Measurements from ENCODE around the gene CEP131. TPM values are rescaled to one million over a fixed set of nuclear protein-coding genes. Genes with fewer than 3 reads are reported as not detected.
A peak's percentile ranks its signal among the peaks of the same experiment; 100 is the strongest.

CEP131 gene
- total RNA-seq, 1 donor from 2014 or later, result 13.0 TPM

DNA sequence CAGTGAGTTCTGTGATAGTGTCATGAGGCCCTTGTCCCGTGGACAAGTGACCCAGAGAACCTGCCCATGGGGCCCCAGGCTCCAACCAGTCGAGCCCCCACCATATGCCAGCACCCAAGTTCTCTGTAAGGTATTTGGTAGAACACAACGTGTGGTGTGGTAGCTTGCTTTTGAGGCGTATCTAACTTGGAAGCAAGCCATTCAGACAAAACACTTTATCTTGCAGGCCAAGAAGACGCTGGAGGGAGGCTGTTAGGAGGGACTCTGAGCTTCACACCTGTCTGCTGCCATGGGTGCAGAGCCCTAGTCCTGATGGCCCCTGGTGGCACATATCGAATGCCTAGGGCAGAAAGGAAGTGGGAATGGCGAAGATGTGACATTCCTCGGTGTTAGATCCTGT, 18.0 kb upstream of the CEP131 start:
- FAIRE-seq (no peak), DNase-seq (ENCODE audit: low spot score in 2 of 2) (no peak)

DNA sequence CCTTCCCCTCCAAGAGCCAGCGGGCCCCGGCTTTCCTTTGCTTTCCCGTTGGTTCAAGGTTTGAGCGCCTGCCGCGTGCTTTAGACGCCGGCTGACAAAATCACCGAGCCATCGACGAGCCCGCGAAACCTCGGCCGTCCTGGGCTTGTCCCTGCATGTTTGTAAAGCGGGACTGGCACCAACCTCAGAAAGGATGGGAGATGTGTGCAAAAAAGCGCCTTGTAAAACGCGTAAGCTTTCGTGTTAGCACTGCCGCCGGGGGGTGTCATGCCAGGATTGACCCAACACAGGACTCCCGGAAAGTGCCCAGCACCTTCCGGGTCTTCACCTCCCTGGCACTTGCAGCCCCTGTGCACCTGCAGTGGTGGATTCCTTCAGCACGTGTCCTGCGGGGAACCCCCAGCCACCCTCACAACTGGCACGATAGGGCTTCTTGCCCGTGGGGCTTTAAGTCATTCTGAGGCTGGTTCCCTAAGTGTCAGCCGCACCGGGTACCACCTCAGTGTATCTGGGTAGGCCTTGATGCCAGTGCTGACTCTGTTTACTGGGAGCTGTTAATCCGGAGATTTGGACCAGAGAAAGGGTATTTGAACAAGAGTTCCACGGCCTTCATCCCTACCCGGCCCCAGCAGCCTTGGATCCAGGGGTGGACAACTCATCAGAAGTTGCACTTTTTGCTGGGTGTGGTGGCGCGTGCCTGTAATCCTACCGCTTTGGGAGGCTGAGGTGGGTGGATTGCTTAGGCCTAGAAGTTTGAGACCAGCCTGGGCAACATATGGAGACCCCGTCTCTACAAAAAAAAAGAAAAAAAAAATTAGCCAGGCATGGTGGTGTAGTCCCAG, 17.2 kb upstream of the CEP131 start:
- no peak for FAIRE-seq
- DNase-seq (ENCODE audit: low spot score in 2 of 2), result no peak

DNA sequence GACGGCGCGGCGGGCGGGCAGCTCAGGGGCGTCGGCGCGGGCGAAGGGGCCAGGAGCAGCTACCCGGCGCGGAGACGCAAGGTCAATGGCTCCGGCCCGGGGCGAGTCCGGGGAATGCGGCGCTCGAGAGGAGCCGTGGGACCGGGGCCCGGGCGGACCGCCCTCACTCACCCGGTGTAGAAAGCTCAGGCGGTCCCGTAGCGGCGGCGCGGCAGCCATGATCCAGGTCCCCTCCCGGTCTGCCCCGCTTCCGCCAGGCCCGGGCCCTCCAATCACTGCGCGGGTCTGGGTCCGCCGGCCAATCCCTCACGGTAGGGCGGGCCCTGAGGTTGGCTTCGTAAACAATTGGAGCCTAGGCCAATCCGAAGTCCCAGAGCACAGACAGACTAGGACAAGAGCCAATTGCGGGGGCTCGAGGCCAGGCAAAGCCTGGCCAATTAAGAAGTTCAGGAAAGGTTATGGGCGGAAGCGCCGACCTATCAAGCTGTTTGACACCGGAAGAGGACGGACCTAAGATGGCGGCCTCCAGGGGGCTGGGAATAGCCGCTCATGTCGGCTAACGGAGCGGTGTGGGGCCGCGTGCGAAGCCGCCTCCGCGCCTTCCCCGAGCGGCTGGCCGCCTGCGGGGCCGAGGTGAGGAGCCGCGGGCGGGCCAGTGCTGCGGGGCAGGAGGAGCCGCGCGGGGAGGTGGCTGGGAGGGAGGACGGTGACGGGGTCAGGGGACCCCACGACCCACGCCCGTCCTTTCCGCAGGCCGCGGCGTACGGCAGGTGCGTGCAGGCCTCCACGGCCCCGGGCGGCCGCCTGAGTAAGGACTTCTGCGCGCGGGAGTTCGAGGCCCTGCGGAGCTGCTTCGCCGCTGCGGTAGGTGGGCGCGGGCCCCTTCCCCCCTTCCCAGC, 16.3 kb upstream of the CEP131 start, which contains the start of the genes NDUFAF8 and TEPSIN:
Gene NDUFAF8, plus strand, starts transcription at position 504 of the 899 bp plus-strand sequence. Its CDS starts 46 bp downstream, at position 550.
Gene TEPSIN, minus strand, starts transcription at position 241 of the 899 bp plus-strand sequence. Its CDS starts 22 bp downstream, at position 219.
- FAIRE-seq (peak; percentile 99), DNase-seq (ENCODE audit: low spot score in 2 of 2) (peak; percentile 100)

DNA sequence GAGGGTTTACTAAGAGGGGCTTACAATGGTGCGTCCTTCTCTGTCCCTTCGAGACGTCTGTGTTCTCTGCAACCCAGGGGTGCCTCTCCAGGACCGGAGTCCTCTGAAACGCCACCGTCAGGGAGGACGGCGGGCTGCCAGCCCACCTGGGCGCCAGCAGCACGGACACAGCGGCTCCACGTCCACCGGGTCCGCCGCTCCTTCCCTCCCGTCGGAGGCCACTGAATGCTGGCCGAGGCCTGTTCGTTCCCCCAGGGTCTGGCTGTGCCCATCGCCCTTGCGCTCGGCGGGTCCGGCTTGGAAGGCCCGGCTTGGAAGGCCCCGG, 15.7 kb upstream of the CEP131 start:
- DNase-seq (ENCODE audit: low spot score in 2 of 2), result no peak
- FAIRE-seq, result no peak

DNA sequence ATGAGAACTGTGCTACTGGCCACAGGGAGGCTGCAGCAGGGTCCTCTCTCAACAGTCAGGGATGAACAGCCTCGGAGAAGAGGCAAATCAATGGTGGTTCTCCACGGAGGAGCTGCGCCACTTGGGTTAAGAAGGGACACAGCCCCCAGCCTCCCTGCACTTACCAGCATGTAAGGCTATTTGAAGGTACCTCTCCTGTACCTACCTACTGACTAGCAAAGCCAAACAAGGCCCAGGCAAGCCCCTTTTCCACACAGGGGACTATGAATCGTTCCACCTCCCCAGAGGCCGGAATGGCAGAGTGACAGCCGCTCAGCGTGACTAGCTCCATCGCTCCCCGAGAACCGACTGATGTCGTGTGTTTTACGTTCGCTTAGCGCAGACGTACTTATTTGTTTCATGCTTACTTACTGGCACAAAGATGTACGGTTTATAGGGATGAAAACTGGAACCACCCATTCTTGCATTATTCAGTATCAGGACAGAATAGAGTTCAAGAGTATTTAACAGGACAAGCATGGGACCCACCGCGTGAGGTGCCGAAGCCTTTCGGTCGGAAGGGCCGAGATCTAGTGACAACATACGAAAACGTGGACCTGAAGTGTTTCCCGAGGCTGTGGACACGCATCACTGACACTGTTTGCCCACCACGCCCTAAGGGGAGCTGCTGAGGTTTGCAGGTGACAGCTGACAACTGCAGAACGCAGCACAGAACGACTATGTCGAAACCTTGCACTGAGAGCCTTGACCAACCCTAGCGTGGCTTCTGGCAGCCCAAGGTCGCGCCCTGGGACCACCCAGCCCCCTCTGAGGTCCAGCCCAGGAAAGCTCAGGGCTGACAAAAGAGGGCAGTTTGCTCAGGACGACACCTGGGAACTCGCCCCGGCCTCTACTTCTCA, 15.1 kb upstream of the CEP131 start:
- FAIRE-seq (no peak), DNase-seq (ENCODE audit: low spot score in 2 of 2) (no peak)

DNA sequence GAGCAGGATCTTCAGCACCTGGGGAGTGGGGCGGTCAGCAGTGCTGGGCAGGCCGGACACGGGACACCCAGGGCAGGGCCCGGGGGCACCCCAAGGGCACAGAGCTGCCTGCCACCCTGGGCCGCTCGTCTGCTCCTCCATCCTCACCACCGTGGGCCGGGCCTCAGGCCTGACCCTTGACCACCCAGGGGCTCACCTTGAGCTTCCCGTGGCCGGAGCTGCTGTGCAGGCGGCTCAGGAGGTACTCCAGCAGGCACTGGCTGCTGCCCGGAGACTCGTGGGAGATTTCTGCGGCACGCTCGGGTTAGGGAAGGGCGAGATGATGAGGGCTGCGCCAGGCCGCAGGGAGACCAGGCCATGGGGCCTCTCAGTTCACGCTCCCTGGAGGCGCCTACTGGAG, 14.0 kb upstream of the CEP131 start:
- no peak for DNase-seq (ENCODE audit: low spot score in 2 of 2)

DNA sequence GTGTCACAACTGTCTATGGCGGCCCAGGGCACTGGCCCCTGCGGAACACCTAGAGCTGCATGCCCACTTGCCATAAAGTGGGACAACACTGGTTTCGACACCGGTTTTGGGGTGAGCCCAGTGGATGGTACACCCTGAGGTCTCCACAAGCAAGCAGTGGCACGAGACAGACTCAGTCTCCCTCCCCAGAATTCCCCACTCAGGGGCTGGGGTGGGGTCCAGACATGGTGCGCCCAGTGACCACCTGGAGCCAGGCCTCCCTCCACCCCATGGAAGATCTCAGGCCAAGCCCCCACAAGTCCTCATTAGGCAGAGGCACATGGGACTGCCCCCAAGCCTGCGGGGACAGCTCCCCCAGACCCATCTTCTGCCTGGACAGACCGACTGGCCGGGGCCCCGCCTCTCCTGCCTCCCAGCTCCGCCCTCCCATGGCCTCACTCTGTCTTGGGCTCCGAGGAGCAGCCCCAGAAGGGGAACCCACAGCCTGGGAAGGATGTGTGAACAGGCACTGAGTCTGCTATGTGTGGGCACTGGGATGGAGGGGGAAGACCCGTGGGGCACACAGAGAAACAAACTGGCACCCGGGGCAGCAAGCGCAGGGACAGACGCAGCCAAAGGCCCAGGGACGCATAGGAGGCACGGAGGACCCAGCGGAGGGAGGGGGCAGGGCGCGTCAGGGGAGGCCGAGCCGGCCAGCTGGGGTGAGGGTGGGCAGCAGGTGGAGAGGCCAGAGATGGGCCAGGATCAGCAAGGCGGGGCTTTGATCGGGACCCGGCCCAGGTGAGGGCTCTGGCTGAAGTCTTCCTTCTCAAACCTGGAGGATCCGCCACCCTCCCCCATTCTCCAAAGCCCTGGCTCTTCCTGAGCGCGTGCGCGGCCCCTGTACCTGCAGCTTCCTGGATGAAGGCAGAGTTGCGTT, 13.3 kb upstream of the CEP131 start:
- FAIRE-seq (no peak), DNase-seq (ENCODE audit: low spot score in 2 of 2) (no peak)

More for the DNA sequence above, 14.0 kb upstream of the CEP131 start:
- FAIRE-seq, result no peak

DNA sequence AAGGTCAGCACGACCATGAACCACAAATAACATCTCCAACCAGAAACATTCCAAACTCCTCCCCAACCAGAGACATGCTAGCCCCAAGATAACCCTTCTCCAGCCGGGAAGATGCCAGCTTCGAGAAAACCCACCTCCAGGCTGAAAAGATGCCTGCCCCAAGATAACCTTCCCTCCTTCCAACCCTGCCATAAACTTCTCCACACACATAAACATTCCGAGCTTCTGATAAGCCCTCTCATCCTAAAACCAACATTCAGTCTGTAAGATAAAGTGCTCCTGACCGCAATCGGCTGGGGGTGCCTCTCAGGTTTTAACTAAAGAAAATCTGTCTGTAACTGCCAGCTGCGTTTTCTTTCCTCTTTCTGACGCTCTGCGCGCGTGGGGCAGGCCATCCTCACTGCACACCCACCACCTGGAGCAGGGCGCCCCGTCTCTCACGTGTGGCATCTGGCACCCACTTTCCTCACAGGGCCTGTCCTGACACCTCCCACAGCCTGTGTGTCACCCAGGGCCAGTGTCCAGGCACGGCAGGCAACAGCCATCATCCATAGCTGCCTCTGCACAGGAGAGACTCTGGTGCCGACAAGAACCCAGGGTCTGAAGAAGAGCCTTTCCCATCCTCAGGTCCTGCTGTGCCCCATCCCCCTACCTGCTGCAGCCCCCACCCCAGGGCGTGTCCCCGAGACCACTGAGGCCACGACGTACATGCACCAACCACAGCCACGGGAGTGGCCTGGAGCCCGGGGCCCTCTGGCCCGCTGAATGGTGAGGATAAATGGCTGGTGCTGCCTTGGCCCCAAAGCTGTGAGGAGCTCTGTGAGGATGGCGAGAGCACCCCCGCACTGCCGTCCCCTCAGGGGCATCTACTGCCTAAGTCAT, 12.4 kb upstream of the CEP131 start:
- FAIRE-seq (no peak), DNase-seq (ENCODE audit: low spot score in 2 of 2) (no peak)

DNA sequence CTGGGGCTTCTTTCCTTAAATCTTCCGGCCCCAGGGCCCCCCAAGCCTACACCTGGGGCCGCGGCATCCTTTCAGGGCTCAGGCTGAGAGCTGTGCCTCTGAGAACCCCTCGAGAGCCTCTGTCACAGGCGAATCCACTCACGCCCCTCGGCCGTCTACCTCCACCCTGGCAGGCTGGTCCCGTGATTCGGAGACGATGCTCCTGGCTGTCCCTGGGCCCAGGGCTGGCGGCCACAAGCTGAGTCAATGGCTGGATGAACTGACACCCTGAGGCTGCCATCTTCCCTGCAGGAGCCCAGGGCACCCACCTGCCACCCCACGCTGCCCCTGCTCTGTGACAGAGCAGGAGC, 11.7 kb upstream of the CEP131 start:
- FAIRE-seq (no peak), DNase-seq (ENCODE audit: low spot score in 2 of 2) (no peak)

DNA sequence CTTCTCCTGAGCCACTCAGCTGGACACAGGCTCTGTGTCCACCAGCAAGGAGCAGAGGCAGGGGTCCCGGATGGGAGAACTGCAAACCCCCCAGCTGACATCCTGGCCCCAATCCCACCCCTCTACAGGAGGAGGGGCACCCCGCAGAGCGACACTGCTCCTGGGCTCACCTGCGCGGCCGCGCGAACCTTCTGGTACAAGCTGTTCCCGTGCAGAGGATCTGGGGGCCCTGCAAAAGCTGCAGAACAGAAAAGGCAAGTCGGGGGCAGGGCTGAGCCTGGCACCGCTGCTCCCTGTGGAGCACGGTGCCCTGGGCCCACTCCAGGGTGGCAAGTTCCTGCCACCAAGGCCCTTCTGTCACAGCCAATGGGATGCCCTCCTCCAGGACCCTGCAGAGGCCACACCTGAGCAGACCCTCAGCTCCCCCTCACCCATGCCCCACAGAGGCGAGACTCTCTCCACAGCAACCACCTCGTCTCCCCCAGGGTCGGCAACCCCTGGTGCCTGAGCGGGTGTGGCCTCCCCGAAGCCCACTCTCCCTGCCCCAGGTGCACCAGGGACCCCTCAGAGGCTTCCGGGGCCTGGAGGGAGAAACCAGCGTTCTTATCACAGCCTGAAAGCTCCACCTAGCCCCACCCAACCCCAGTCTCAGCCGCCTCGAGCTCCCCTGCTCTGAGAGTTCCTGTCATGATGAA, 11.2 kb upstream of the CEP131 start:
- DNase-seq (ENCODE audit: low spot score in 2 of 2) (no peak), FAIRE-seq (no peak)

DNA sequence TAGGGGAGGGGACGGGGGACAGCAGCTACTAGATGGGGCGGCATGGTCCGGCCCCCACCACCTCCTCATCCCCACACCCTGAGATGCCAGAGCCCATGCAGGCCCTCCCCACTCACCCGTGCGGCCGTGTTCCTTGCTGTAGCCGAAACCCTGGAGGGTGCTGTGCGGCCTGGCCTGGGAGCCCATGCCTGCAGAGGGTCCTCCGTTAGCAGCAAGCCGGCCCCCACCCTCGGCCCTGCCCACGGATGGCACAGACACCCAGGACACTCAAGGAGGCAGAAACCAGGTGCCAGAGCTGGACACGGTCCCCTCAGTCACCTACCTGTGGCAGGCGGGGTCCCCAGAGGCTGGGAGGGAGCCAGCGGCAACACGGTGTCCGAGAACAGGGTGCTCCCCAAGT, 10.6 kb upstream of the CEP131 start:
- no peak for FAIRE-seq
- no peak for DNase-seq (ENCODE audit: low spot score in 2 of 2)

DNA sequence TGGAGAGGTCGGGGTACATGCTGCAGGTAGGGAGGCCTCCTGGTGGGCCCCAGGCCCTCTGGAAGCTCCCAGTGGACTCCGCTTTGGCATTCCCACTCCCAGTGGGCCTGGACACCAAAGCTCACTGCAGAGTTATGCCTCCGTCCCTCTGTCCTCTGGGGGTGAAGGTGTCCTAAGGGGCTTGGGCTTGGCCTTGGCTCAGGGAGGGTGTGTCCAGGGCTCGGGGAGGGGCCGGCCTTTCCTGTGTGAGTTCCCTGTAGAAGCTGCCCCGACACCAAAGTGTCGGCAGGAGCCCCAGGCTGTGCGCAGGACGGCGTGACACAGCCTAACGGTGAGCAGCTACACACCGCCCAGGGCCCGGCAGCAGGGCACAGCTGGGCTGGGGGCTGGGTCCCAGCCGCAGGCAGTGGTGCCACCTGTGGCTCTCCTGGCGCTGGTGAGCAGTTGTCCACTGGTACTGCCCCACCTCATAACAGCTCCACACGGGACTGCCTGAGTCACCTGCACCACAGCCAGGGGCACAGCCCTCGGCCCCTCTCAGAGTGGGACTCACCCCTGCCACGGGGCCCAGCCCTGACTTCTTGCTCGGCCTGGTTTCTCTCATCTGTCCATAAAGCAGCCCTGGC, 10.0 kb upstream of the CEP131 start:
- FAIRE-seq, result no peak

DNA sequence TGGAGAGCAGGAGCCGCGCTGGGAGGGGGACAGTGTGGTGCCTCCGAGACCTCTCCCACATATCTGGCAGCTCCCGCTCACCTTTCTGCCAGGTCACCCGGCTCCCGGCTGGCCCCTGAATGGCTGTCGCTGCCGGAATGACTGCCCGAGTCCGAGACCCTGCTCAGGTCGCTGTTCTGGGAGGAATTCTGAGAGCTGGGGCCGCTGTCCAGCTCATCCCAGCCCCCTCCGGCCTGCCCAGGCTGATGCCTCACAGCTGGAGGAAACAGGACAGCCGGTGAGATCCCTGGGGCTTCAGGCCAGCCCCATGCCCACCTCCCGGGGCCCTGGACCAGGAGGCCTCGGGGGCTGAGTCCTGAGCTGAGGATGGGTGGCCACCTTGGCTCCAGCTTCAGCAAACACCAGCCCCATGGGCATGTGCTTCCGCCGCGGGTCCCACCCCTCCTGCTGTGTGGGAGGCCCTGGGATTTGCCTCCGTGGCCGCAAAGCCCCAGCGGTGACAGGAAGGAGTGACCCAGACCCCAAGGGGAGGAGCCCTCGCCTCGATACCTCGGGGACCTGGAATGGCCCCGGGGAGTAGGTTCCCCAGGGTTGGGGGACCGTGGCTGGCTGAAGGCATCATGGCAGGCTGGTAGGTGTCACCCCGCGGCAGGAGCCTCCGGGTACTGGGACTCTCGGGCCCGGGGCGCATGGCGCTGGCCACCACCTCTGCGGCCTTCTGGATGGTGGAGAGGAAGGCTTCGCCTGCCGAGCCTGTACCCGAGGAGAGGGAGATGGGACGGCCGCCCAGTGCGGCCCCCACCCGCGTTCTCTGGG, 9.2 kb upstream of the CEP131 start:
- DNase-seq (ENCODE audit: low spot score in 2 of 2) (no peak), FAIRE-seq (no peak)

More for the DNA sequence above, 10.0 kb upstream of the CEP131 start:
- DNase-seq (ENCODE audit: low spot score in 2 of 2), result no peak

DNA sequence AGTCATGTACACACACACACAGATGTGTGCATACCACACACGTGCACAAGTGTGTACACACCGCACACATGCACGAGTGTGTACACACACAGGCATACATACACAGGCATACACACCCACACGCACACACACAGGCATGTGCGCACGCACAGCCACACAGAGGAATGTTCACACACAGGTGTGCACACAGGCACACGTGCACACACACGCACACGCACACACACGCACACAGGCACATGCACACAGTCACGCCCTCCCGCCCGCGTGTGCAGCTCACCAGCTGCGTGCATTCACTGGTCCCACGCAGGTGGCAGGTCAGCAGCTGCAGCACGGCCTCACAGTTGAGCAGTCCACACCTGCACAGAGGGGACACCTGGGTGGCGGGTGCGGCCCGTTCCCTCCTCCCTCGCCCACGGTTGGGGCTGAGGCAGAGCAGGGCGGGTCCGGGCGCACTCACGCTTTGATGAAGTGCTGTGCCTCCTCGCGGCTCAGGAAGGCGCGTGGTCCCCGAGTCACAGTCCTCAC, 8.4 kb upstream of the CEP131 start:
- DNase-seq (ENCODE audit: low spot score in 2 of 2) (no peak), FAIRE-seq (no peak)

DNA sequence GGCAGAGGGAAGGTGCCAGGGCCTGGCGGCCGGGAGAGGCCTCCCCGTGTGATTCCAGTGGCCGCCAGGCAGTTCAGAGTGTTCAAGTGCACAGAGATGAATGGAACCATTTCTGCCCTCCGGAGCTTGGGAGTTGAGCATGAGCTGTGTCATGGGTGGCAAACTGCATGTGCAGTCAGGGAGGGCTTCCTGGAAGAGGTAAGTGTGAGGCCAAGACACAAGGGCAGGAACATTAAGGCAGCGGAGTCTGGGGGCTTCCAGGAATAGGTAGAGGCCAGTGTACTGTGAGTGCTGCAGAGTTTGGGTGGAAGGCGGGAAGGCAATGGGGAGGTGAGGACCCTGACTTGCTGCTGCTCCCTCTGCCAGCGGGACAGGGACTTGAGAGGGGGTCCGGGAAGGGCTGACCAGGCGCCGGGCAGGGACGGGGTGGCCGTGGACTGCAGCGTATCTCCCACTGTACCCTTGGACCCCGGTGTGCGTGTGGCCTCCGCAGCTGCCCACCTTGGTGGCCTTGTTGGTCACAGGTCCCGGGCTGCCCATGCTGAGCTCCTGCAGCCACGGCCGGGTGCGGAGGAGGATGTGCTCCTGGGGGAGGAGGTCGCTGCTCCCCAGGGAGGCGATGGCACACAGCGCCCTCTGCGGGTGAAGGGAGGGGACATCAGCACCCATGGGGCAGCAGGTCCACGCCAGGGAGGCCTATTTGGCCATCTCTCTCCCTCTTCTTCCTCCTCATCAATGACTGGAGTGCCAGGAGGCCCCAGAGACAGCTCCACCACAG, 7.5 kb upstream of the CEP131 start:
- DNase-seq (ENCODE audit: low spot score in 2 of 2), result no peak
- FAIRE-seq, result no peak

DNA sequence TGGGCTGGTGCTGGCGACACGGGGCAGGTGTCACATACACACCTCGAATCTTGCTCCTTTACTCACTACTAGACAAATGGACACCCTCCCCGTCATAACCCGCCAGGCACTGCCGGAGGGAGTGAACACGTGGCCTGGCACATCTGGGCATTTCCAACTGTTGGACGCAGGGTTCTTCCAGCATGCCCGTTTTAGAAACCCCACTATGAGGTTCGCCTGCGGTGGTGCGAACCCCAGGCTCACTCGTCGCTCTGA, 6.8 kb upstream of the CEP131 start:
- DNase-seq (ENCODE audit: low spot score in 2 of 2) (no peak), FAIRE-seq (no peak)

All from frontal cortex (tissue), 4 donors.